ENCODE data around the gene PLXND1.
"Not testable (repeated sequence)": the region's sequence is repeated elsewhere in the genome, so short reads cannot be mapped to it uniquely, and the experiment has no call there.

The PLXND1 gene

GRCh38 chr3:129547241-129547640 is 59.2 kb downstream of the PLXND1 start:
- no peak for DNase-seq

GRCh38 chr3:129545951-129546350 is 60.5 kb downstream of the PLXND1 start:
- DNase-seq, result not testable (repeated sequence)

- no peak for DNase-seq
Observed at GRCh38 chr3:129543999-129544398, 62.5 kb downstream of the PLXND1 start.

GRCh38 chr3:129543156-129543790 is 63.2 kb downstream of the PLXND1 start, which contains the start of gene H1-8:
TSS of gene H1-8 (plus strand) at chr3:129543175. CDS start at chr3:129543219, 44 bp downstream.
- DNase-seq, result no peak

GRCh38 chr3:129542747-129543146 is 63.7 kb downstream of the PLXND1 start:
- no peak for DNase-seq

- no peak for DNase-seq
Observed at GRCh38 chr3:129540776-129541516, 65.5 kb downstream of the PLXND1 start.

GRCh38 chr3:129539206-129539605 is 67.3 kb downstream of the PLXND1 start:
- no peak for DNase-seq

GRCh38 chr3:129536804-129537203 is 69.7 kb downstream of the PLXND1 start:
- DNase-seq, result no peak

GRCh38 chr3:129536374-129536667 is 70.2 kb downstream of the PLXND1 start:
- no peak for DNase-seq

GRCh38 chr3:129535075-129535474 is 71.4 kb downstream of the PLXND1 start:
- no peak for DNase-seq

- DNase-seq, result no peak
Observed at GRCh38 chr3:129534428-129535027, 71.9 kb downstream of the PLXND1 start.

- no peak for DNase-seq
Observed at GRCh38 chr3:129533406-129533805, 73.1 kb downstream of the PLXND1 start.

GRCh38 chr3:129532261-129532660 is 74.2 kb downstream of the PLXND1 start:
- no peak for DNase-seq

- no peak for DNase-seq
Observed at GRCh38 chr3:129531699-129532098, 74.8 kb downstream of the PLXND1 start.

GRCh38 chr3:129530821-129531220 is 75.7 kb downstream of the PLXND1 start:
- DNase-seq, result no peak

GRCh38 chr3:129530251-129530791 is 76.2 kb downstream of the PLXND1 start:
- DNase-seq, result no peak

GRCh38 chr3:129529436-129530210 is 76.9 kb downstream of the PLXND1 start:
- no peak for DNase-seq

GRCh38 chr3:129528589-129529100 is 77.8 kb downstream of the PLXND1 start, which contains the start of gene RHO:
TSS of gene RHO (plus strand) at chr3:129528639. CDS start at chr3:129528734, 95 bp downstream.
- no peak for DNase-seq

- DNase-seq, result no peak
Observed at GRCh38 chr3:129527262-129527661, 79.2 kb downstream of the PLXND1 start.

- DNase-seq, result no peak
Observed at GRCh38 chr3:129526121-129526900, 80.2 kb downstream of the PLXND1 start.

- DNase-seq, result no peak
Observed at GRCh38 chr3:129525341-129525968, 81.0 kb downstream of the PLXND1 start.

All from activated effector memory CD4-positive, alpha-beta T cell treated with anti-CD3 and anti-CD28 coated beads, Interleukin-2, amount 50 U/mL, for 16 hours (primary cell).